Globus pallidus (tissue), 1 donor: ENCODE data around the gene DIP2A.

ENCODE experiments used
- DNase-seq: peaks from one replicate; pipeline ENCODE4 v3.0.0-alpha.2; 2015; ENCODE audit warnings: low spot score

The DIP2A gene

DNA sequence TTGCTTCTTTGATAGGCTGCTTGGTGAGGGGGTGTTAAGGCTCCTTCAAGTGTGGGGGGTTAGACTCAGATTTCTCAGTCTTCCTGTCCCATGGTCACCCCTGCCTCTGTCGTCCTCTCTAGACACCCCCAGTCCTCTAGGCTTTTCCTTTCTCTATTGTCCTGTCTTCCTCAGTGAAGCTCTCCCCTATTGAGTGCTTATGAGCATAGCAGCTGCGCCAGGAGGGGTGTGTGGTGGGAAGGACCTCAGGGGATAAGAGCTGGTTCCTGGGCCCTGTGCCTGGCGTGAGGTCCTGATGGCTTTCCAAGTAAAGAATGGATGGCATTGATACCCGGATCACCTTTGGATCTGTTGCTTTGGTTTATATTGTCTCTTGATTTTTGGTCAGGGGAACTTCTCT is 69.1 kb downstream of the DIP2A start:
- no peak for DNase-seq

DNA sequence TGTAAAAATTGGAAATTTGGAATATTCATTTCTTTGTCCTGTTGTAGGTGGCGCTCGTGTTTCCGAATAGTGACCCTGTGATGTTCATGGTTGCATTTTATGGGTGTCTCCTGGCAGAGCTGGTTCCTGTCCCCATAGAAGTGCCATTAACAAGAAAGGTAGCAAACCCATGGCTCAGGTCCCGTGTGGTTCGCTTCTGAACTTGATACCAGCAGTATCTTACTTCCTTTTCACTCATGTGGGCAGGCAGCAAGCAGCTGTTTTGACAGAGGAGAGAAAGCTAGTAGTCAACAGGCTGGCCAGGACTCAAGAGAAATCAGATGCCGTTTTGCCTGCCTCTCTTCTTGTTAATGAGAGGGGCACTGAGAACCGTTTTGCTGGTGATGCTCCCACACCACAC is 73.4 kb downstream of the DIP2A start:
- no peak for DNase-seq

DNA sequence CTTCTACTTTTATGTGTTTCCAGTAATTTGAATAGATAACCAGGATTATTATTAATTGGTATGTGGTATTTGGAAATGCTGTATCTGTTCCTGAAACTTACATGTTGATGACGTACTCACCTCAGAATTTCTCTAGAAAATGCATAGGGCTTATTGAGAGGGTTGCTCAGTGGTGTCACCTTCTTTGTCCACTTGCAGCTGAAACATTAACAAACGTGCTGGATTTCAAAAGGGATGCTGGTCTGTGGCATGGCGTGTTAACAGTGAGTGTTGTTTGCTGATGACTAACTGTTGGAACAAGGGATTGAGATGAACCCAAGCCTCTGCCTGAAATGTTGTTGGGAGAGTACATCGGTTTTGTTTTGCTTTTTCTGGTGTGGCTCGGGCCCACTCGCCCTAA is 78.3 kb downstream of the DIP2A start:
- DNase-seq = no peak

DNA sequence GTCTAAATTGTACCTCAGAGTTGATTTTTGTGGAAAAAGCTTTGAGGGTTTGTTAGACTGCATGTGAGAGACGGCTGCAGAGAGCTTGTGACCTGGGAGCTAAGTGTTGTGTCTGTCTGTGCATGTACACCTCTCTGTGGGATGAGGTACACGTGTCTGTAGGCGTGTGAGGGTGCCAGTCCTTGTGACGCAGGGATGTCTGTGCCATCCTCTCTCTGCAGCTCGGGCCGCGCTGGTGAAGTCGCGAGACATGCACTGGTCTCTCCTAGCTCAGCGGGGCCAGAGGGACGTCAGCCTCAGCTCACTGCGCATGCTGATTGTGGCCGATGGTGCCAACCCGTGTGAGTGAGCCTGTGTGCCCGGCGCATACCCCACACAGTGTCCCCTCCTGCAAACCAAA is 79.6 kb downstream of the DIP2A start:
- no peak for DNase-seq

DNA sequence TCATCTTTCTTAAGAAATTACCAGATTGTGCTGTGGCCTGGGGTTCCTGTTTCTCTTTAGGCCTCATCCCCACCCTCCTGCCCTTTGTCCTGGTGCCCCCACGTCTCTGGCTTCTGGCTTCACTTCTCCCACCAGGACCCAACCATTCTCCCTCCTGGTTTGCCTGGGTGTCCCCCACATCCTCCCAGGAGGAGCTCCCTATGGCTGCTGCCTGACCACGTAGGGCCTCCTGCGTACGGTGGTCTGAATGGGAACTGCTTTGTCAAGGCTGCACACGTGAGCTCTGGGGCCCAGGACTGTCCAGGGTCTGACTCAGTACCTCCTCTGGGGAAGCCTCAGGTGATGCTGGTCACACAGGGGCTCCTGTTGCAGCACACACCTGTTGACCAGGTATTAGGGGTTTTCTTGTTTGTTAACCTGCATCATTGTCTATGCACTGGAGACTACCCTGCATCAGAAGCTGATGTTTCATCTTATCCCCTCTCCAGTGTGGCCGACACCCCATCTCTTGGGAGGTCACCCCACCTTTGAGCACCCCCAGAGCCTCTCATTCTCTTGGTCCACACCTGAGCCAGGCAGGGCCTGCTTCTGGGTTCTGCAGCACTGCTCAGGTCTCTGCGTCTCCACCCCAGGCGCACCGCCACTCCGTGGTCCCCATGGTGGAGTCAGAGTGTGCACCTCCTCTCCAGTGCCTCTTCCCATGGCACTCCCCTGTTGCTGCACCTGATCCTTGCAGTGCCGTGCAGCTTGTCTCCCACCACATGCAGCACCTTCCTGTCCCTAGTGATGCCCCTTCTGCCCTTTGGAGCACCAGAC is 80.4 kb downstream of the DIP2A start:
- no peak for DNase-seq

DNA sequence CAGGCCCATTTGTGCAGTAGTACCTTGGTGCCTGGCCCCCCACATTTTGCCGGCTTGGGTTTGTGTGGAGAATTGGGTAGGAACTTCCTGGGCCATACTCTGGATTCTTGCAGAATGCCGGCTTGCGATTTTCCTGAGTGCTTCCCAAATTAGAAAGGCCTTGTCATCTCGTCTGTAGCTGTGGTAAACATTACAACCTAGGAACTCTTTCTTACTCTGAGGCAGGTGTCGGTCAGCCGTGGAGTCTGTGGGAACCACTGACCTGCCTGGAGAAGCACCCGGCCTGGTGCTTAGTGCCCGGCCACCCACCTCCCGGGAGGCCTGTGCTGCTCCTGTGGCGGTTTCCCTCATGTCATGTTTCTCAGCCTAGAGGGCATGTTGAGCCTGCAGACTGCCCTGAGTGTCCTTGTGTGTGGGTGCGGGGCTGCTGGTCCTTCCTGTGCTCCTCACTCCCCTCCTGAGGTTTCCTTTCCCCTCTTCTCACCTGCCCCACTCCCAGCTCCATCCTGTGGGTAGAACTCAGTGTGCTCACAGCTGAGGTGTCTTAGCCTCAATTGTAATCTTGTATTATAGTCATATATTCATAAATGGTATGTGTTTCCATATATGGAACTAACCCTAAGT is 81.5 kb downstream of the DIP2A start:
- no peak for DNase-seq

DNA sequence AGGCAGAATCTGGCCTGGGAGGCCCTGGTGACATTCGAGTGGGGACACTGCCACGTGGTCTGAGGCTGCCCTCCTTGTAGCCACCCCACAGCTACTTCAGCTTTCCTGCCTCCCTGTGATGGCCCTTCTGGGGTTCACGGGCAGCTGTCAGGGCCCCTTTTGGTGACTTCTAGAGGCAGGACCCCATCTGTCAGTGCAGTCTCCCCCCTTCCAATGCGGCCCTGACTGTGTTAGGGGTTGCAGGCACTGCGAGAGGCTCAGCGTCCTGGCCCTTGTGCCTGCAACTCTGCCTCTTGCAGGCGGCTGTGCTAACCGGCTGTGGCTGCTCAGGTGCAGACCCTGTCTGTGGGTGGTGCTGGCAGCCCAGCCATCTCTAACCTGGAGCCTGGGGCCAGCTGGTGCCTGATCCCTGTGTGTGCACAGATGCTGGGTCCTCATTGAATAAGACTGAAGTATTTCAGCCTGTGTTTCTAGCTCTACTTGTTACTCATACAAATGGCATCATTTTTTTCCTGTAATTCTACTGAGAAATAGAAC is 84.0 kb downstream of the DIP2A start:
- no peak for DNase-seq

DNA sequence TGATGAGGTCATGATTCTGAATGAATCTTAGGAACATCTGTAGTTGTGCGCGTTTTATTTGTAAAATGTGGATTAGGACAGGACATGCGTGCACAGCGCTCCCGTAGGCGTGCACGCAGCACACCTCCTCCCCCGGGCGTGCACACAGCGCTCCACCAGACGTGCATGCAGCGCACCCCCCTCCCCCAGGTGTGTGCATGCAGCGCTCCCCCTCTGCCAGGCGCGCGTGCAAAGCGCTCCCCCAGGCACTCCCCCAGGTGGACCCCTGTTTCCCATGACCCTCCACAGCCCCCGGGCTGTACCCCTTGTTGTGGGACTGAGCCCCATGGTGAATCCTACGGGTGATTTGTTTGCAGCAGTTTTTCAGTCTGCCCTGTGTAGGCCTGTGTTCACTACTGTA is 84.6 kb downstream of the DIP2A start:
- DNase-seq = no peak

DNA sequence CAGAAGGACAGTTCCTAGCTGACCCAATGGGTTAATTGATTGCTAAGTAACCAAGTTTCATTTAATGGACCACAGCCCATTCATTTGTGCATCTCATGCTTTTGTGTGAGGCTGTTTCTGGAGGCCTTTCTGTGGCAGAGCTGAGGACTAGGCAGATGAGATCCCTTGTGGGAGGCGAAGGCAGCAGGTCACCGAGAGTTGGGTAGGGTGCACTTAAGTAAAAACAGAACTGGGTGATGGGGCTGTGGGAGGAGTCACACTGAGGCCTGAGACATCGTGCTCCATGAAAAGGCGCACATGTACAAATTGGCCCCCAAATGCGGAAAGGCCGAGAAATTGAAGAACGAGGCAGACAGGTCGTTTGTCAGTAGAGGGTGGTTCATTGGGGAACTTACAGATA is 85.3 kb downstream of the DIP2A start:
- no peak for DNase-seq

DNA sequence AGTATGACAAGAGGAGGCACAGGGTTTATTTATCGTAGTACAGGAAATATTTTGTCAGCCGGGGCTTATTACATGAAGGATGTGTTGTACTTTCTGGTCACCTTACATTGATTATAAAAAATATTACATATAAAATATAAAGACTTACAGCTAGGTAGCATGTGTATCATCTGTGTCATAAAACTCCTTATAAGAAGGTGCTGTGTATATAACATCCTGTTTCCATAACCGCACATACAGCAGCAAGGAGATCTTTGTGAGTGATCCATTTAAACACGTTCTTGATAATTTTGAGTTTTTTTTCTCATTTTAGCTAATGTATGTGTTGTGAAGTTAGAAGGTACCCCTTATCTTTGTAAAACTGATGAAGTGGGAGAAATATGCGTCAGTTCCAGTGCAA is 86.1 kb downstream of the DIP2A start:
- DNase-seq = no peak

DNA sequence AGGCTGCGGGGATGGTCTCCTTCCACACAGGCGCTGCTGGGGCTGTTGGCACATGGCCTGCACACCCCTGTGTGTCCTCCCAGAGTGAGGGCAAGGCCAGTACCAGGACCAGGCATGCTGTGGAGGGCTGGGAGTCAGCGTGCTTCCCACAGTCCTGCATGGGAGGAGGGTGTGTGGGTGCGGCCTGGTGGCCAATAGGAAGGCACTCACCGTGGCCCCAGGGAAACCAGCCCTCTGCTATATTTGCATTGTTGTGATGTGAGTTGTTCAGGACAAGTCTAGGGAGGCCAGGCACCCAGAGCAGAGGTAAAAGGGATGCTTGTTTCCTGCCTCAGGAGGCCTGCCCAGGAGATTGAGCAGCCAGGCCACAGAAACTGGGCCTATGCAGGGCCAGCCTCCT is 86.7 kb downstream of the DIP2A start:
- DNase-seq = no peak

DNA sequence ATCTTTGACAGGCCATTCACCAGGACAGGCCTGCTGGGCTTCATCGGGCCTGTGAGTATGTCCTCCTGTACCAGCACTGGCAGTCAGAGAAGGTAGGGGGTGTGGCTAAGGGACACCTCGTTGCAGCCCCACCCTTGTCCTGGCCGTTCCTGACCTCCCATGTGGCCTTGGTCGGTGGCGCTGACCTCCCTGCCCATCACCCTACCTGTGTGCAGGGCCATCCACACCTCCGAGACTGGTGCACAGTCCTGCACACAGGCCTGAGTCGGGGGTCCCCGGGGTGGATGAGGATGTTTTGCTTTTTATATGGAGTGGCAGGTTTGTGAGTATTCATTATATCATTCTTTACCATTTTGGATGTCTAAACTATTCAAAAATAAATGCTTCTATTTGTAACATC is 87.2 kb downstream of the DIP2A start:
- DNase-seq = no peak

DNA sequence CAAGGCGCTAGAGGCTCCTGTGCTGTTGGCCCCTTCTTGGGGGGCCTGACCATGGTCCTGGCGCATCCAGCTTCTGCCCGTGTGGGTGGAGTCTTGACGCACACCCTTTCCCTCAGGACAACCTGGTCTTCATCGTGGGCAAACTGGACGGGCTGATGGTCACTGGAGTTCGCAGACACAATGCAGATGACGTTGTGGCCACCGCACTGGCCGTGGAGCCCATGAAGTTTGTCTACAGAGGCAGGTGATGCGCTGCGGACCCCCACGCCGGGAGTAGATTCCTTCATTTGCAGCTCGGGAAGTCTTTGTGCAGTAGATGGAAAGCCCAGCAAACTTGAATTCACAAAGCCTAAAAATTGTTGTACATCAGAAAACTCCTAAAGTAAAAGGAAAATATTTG is 88.1 kb downstream of the DIP2A start:
- no peak for DNase-seq

DNA sequence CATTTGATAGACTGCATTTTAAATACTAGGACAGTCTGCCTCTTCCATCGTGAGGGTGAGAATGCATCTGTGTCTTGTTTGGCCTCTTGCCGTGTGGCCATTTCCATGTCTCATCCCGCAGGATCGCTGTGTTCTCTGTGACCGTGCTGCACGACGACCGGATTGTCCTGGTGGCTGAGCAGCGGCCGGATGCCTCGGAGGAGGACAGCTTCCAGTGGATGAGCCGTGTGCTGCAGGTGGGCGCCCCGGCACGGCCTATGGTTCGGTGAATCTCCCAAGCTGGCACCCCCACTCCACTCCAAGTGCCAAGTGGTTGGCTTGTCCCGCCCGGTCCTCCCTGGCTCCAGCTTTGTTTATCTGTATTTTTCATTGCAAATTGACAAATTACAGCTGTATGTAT is 91.0 kb downstream of the DIP2A start:
- no peak for DNase-seq

DNA sequence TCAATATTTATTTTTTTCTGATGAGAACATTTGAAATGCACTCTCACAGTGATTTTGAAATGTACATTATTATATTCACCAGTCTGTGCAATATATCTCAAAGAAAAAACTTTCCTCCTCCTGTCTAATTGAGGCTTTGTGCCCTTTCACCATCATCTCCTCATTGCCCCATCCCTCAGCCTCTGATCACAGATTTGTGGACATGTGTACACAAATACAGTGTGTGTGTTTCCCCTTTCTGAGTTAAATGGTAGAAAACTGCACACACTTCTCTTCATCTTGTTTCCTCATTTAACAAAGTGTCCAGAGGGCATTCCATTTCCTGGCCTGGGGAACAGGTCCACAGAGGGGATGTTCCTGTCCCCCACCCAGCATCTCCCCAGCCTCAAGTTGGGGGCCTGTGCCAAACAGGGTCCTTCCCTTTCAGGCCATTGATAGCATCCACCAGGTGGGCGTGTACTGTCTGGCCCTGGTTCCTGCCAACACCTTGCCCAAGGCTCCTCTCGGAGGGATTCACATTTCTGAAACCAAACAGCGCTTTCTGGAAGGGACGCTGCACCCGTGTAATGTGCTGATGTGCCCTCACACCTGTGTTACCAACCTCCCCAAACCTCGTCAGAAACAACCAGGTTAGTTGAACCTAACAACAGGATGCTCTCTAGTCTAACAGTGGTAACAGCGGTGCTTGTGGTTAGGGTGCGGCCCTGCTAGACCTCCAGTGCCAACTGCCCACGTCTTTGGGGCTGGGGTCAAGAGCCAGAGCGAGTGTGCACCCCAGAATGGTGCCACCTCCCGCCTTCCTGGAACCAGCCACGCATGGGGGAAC is 91.6 kb downstream of the DIP2A start:
- no peak for DNase-seq

DNA sequence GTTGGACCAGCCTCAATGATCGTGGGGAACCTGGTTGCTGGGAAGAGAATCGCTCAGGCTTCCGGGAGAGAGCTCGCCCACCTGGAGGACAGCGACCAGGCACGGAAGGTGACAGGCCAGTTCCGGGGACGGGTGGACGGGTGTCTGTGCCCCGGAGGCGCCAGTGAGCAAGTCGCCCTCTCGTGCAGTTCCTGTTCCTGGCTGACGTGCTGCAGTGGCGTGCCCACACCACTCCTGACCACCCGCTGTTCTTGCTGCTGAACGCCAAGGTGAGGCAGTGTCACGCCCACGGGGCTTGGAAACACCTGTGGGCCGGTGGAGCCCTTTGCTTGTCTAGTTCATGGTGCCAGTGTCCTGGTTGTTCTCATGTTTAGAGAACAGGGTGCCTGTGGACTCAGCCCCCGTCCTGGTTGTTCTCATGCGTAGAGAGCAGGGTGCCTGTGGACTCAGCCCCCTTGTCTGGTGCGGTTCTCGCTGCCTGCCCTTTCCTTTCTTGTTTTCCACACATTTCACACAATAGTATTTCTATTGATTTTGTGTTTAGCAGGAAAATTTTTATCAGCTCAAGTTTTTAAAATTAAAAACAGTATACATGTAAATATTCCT is 93.0 kb downstream of the DIP2A start:
- no peak for DNase-seq

DNA sequence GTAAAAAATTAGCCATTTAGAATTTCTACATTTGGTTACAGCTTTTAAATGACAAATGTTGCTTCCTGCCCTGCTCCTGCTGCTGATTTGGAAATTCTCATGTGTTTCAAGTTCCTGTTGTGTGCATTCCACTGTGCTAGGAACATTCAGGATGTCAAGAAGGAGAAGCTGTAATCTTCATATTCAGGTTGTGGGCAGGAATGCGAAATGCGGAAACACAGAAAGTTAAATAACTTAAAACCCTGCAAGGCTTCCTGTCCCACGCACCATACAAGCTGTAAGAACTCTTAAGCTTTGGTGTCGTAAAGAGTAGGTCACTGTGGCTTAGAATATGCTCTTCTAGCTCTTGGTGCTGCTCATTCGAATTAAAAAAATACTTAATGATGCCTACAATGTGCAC is 93.6 kb downstream of the DIP2A start:
- DNase-seq = peak; percentile 22

DNA sequence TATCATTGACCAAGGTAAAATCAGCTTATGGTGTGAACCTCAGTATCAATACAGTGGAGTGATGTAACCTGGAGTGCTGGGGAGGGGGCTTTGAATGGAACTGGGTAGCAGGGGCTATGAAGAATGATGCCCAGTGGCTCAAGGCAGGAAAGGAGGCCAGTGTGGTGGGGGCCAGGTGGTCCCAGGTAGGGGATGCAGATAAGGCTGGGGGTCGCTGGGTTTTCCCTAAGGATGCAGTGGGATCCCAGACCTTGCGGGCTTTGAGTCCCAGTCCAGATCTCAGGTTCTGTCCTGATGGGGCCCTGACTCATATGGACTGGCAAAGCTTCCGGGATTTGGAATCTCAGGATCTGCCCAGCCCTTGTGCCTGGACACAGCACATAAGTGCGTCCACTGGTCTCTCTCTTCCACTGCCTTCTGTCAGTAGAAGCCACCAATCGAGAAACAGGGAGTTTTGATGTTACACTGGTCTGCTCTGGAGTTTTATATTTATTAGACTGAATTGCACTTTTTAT is 94.2 kb downstream of the DIP2A start:
- no peak for DNase-seq

DNA sequence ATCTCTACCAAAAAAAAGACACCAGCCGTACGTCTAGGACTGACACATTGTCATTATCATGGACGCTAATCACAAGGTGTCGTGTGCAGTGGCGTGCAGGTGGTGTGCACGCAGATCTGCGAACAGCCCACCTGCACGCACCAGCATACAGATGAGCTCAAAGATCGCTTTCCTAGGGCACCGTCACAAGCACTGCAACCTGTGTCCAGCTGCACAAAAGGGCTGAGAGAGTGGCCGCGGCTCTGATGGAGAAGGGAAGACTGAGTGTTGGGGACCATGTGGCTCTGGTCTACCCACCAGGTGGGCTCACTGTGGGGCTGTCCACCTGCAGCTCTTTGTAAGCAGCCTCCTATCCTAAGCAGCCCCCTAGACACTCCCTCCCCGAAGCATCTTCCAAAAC is 95.3 kb downstream of the DIP2A start:
- no peak for DNase-seq

DNA sequence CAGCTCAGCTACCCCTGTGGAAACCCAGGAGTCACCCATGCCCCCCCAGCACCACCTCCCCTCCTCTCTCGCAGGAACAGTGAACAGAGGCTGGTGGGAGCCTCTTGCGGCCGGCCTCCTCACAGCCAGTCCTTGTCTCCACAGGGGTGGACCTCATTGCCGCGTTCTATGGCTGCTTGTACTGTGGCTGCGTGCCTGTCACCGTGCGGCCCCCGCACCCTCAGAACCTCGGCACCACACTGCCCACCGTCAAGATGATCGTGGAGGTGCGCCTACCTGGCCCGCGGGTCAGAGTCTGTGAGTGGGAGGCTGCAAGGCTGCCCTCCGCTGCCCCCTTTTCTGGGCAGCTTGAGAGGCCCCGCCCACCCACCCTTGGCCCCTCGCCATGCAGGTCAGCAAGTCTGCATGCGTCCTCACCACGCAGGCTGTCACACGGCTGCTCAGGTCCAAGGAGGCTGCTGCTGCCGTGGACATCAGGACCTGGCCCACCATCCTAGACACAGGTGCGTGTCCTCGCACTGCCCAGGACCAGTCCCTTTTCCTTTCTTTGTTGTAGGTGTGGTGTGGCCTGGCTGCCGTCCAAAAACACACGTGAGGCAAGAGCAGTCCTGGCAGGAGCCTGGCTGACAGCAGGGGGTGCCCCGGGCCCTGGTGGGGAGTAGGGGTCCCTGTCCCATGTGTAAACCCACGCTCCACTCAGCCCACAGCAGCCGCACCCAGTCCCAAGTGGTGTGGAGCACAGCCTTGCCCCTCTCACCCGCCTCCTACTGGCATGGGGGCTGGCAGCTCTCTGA is 95.9 kb downstream of the DIP2A start:
- DNase-seq = no peak

DNA sequence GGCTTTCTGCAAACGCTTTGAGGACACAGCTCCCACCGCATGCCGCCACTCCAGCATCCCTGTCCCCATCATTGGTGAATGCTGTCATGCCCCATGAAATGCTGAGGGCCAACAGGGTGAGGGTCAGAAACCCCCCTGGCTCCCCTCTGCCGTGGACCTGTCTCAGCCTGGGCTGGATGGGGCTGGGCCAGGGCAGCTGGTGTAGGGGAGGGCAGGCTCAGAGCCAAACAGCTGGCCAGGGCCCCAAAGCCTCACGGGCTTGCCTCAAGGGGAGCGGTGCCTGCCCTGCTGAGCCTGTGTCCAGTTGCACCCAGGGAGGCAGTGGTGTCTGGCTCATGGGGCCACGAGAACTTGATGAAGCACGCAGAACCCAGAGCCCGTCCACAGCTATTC is 96.5 kb downstream of the DIP2A start:
- no peak for DNase-seq
